ENCODE results near the gene C19orf67.

DNA sequence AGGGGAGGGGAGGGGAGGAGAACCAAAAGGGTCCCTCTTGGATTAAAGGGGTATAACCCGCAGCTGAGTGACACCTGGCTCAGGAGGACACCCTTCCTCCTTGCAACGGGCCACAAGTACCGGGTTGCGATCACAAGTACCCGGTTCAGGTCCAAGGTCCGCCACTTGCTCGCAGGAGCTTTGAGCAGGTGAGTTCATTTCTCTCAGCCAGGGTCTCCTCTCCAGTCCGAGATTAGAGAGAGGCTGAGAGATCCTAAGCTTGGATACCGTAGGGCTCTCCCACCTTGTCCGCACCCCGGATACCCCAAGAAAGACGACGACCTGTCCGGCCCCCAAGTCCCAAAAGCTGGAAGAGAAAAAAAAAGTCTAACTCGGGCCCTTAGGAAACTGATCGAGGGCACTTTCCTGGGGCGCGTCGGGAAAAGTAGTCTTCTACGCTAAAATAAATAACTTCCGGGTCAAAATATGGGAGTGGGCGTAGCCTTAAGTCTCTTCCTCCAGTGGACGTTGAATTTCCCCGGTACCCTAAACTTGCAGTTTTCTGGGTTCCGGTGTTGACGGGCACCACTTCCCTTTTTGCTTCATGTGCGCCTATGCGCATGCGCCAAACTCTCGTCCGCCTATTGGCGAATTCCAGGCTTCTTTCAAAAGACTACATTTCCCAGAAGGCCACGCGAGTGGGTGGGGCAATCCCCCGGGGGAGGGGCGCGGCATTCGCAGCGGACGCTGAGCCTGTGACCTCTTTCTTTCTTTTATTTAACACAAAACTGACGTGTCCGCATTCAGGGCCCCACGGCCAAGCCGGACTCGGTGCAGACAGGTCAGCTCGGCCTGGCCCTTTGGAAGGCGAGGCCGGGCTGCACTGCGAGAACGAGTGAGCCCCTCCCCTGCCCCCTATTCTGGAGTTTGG is 4.4 kb downstream of the C19orf67 start:
- TF ChIP-seq POLR2AphosphoS5 (IDR thresholded peaks at IDR 0.05; ENCODE audit: low read depth, low read length) (peak; percentile 77; the same call in 1 of the 2 replicates), TAF1 (IDR thresholded peaks at IDR 0.05; ENCODE audit: borderline replicate concordance, insufficient read depth, low read length) (no peak)
- TF ChIP-seq, protein P1, sequence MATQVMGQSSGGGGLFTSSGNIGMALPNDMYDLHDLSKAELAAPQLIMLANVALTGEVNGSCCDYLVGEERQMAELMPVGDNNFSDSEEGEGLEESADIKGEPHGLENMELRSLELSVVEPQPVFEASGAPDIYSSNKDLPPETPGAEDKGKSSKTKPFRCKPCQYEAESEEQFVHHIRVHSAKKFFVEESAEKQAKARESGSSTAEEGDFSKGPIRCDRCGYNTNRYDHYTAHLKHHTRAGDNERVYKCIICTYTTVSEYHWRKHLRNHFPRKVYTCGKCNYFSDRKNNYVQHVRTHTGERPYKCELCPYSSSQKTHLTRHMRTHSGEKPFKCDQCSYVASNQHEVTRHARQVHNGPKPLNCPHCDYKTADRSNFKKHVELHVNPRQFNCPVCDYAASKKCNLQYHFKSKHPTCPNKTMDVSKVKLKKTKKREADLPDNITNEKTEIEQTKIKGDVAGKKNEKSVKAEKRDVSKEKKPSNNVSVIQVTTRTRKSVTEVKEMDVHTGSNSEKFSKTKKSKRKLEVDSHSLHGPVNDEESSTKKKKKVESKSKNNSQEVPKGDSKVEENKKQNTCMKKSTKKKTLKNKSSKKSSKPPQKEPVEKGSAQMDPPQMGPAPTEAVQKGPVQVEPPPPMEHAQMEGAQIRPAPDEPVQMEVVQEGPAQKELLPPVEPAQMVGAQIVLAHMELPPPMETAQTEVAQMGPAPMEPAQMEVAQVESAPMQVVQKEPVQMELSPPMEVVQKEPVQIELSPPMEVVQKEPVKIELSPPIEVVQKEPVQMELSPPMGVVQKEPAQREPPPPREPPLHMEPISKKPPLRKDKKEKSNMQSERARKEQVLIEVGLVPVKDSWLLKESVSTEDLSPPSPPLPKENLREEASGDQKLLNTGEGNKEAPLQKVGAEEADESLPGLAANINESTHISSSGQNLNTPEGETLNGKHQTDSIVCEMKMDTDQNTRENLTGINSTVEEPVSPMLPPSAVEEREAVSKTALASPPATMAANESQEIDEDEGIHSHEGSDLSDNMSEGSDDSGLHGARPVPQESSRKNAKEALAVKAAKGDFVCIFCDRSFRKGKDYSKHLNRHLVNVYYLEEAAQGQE (IDR thresholded peaks at IDR 0.05; ENCODE audit: insufficient read depth in 1 of 2, low read depth in 2 of 2, low read length in 2 of 2): no peak
